Pancreas (tissue), 10 donors: Measurements from ENCODE around the gene CACNA1F. TPM values are rescaled to one million over a fixed set of nuclear protein-coding genes. Genes with fewer than 3 reads are reported as not detected.

Experiments used
- ATAC-seq, 4 donors: fragments of 200-7000 bp; cut with Tn5 transposase; one replicate each; pipeline versions ENCODE4 v1.8.0 to v1.9.1; 2020; ENCODE audit warnings: mild to moderate bottlenecking in 4 of 4, moderate library complexity in 4 of 4
- DNase-seq, 6 donors: peaks; one replicate each; pipeline ENCODE4 v3.0.0-alpha.2; 2020
- FAIRE-seq: peaks from 2 replicates; lab custom pipeline; 2012; peaks lifted over from hg19 to GRCh38; lab: Jason Lieb, UNC
- H3K27ac ChIP-seq, 4 donors: fragments of 200-600 bp; sonication (generic); 1 replicate in 3 of 4; 2 replicates in 1 of 4; pipeline versions ENCODE4 v1.5.0 to v1.8.0; 2020
- H3K27me3 ChIP-seq, 4 donors: fragments of 200-600 bp; one replicate each; pipeline ENCODE4 v1.8.0; 2021
- H3K36me3 ChIP-seq, 3 donors: fragments of 200-600 bp; sonication (generic) in 1 of 3; one replicate each; pipeline versions ENCODE4 v1.5.0 to v1.8.0; 2020 to 2021
- H3K4me1 ChIP-seq, 3 donors: fragments of 200-600 bp; one replicate each; pipeline ENCODE4 v1.8.0; 2021
- H3K4me3 ChIP-seq, 4 donors: fragments of 200-600 bp; sonication (generic) in 2 of 4; one replicate each; pipeline versions ENCODE4 v1.5.0 to v1.8.0; 2020 to 2021
- H3K9me3 ChIP-seq, 4 donors: fragments of 200-600 bp; one replicate each; pipeline ENCODE4 v1.8.0; 2021
- WGBS, 2 donors: extraction: QIAGEN DNeasy Blood & Tissue Kit; methylation state at CpG; one replicate each; pipeline ENCODE4 v1.1.7; 2013; 5-methylcytosine and 5-hydroxymethylcytosine counted together
- intact Hi-C, 3 donors: fragments of 100-400 bp; cut with DNase I; formaldehyde crosslinking; loops; one replicate each; pipeline versions ENCODE4 v1.11.1 to v1.14.2; 2022
- polyA plus RNA-seq, 2 donors: library from polyadenylated mRNA; stranded (reverse); fragments of 200-250 nt; gene quantifications; one replicate each; pipeline ENCODE4 v1.2.3, GENCODE V29; 2013
- total RNA-seq, 6 donors: library from RNA; stranded (reverse); fragmentation: NEBNext Ultra II Directional in 4 of 6; extraction: Animal tissue kit (Norgen Biotek cat#: 25700) in 4 of 6; gene quantifications; one replicate each; pipeline versions ENCODE4 v1.2.1 to v1.2.4, GENCODE V29; 2021 to 2023
- TF ChIP-seq, protein P1 (sequence below), 4 donors: fragments of 200-600 bp; sonication (generic) in 3 of 4; IDR thresholded peaks; one replicate each; pipeline versions ENCODE4 v1.5.0 to v1.8.0; 2021; ENCODE audit warnings: antibody characterized with exemption in 4 of 4
- donor health status: healthy with polysubstance abuse.
- donor health status: DM: no; HTN: no; CAD: no; lungs with moderate emphysema.
- donor health status: DM: no; HTN: no; CAD: no.
- donor health status: control.
- donor health status: control.
- donor health status: Bipolar disorder and iron deficiency.
- donor health status: DM: yes; HTN: yes; CAD: no.
- donor health status: DM: no; HTN: no; CAD: no.
- donor health status: DM: no; HTN: no; CAD: no.
- donor health status: DM: yes; HTN: yes; CAD: no.

CACNA1F gene
- total and polyA plus RNA-seq, 8 donors: 0.03 to 0.87 (median 0.19) TPM

DNA sequence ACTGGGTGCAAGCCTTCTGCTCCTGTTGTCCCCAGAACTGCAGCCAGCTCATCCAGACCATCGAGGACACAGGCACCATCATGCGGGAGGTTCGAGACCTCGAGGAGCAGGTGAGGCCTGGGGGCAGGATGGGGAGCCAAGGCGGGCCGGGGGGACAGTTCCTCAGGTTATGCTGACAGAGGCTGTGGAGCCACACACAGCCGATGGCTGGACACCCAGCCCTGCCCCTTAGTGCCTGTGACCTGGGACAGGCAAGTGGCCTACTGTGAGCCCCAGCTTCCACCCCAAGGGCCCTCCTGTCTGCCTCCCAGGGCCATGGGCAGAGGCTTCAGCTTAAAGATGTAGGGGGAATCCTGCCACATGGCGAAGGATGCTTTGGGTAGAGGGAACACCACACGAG is 16.5 kb upstream of the CACNA1F start:
- intact Hi-C loops: no loop called here
- Histone ChIP-seq H3K4me3 (no peak overlapping the region), H3K4me1 (no peaks in the 10 kb centered on the region), H3K36me3 (no peaks in the 10 kb centered on the region), H3K27ac (no peak overlapping the region), H3K27me3 (no peaks in the 10 kb centered on the region), H3K9me3 (no peaks in the 10 kb centered on the region)
- no peak for ATAC-seq
- TF ChIP-seq, protein P1, sequence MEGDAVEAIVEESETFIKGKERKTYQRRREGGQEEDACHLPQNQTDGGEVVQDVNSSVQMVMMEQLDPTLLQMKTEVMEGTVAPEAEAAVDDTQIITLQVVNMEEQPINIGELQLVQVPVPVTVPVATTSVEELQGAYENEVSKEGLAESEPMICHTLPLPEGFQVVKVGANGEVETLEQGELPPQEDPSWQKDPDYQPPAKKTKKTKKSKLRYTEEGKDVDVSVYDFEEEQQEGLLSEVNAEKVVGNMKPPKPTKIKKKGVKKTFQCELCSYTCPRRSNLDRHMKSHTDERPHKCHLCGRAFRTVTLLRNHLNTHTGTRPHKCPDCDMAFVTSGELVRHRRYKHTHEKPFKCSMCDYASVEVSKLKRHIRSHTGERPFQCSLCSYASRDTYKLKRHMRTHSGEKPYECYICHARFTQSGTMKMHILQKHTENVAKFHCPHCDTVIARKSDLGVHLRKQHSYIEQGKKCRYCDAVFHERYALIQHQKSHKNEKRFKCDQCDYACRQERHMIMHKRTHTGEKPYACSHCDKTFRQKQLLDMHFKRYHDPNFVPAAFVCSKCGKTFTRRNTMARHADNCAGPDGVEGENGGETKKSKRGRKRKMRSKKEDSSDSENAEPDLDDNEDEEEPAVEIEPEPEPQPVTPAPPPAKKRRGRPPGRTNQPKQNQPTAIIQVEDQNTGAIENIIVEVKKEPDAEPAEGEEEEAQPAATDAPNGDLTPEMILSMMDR (IDR thresholded peaks at IDR 0.05): no peak
- DNase-seq: peak in 1 of 6 donors; percentile 64
- WGBS, 2 donors: 77 to 90% methylated on average over 9 of the region's 9 CpGs
- FAIRE-seq: no peak

DNA sequence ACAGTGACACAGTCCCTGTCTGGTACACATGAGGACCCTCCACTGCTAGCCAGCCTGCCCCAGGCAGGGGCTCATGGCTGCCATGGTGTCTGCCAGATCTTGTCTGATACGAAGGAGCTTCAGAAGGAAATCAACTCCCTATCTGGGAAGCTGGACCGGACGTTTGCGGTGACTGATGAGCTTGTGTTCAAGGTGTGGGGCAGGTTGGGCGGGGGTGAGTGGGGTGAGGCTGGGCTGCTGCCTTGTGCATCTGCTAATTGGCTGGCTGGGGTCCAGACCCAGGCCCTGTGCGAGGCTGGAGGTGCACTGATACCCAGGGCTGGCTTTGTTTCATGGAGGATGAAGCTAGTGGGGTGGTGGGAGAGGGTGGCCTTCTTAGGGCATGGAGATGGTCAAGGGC is 15.9 kb upstream of the CACNA1F start:
- H3K4me1 ChIP-seq: no peaks in the 10 kb centered on the region
- H3K4me3 ChIP-seq: no peak overlapping the region
- no peaks in the 10 kb centered on the region for H3K9me3 ChIP-seq
- no peak for FAIRE-seq
- intact Hi-C loops: no loop called here
- no peak overlapping the region for H3K27ac ChIP-seq
- TF ChIP-seq, protein P1 (IDR thresholded peaks at IDR 0.05): no peak
- H3K27me3 ChIP-seq: no peaks in the 10 kb centered on the region
- DNase-seq: peak in 1 of 6 donors; percentile 76
- H3K36me3 ChIP-seq: no peaks in the 10 kb centered on the region
- ATAC-seq: no peak
- WGBS, 2 donors: 86 to 90% methylated on average over 6 of the region's 6 CpGs

DNA sequence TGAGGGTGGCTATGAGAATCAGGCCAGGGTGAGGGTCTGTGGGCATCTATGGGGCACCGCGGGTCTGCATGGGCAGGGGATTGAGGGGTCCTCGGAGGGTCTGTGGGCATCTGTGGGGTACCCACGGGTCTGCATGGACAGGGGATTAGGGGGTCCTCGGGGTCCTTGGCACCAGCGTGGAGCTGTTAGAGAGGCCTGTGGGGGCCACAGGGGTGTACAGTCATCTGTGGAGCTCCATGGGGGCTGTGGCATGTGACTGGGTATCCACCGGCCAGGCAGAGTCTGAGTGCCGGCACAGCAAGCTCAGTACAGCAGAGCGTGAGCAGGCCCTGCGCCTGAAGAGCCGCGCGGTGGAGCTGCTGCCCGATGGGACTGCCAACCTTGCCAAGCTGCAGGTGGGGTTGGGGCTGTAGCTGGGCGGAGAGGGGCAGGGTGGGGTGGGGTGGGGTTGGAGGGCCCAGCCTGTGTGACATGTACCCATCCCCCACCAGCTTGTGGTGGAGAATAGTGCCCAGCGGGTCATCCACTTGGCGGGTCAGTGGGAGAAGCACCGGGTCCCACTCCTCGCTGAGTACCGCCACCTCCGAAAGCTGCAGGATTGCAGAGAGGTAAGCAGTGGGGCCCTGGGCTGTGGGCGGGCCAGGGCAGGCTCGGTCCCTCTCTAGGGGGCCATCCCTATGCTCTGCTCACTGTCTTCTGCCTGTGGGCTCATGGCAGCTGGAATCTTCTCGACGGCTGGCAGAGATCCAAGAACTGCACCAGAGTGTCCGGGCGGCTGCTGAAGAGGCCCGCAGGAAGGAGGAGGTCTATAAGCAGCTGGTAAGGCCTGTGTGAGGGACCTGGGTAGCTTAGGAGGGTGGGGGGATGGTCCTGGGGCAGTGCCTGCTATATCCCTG is 15.0 kb upstream of the CACNA1F start:
- no peaks in the 10 kb centered on the region for H3K36me3 ChIP-seq
- no peaks in the 10 kb centered on the region for H3K27me3 ChIP-seq
- 85 to 87% methylated on average over 27 to 28 of the region's 28 CpGs for WGBS, 2 donors
- no peak overlapping the region for H3K27ac ChIP-seq
- intact Hi-C loops: no loop called here
- DNase-seq: peak in 1 of 6 donors; percentile 69
- TF ChIP-seq, protein P1 (IDR thresholded peaks at IDR 0.05): no peak
- FAIRE-seq: no peak
- H3K9me3 ChIP-seq: no peaks in the 10 kb centered on the region
- H3K4me3 ChIP-seq: no peak overlapping the region
- H3K4me1 ChIP-seq: no peaks in the 10 kb centered on the region
- no peak for ATAC-seq

DNA sequence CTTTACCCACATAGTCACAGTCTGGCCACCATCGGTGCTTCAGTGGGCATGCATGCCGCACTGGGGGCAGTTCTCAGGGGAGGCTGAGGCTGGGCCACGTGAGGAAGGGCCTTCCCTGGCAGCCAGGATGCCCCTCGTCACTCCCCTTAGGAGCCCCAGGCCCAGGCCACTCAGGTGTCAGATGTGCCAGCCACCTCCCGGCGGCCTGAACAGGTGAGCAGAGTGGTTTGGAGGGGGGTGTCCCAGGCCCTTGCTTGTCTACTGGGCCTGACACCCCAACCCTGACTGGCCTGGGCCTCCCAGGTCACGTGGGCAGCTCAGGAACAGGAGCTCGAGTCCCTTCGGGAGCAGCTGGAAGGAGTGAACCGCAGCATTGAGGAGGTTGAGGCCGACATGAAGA is 14.2 kb upstream of the CACNA1F start:
- Histone ChIP-seq H3K9me3 (no peaks in the 10 kb centered on the region), H3K4me1 (no peaks in the 10 kb centered on the region), H3K4me3 (no peak overlapping the region), H3K27me3 (no peaks in the 10 kb centered on the region), H3K36me3 (no peaks in the 10 kb centered on the region), H3K27ac (no peak overlapping the region)
- intact Hi-C loops: no loop called here
- DNase-seq (peak in 1 of 6 donors; percentile 62), FAIRE-seq (no peak), ATAC-seq (no peak)
- 85 to 92% methylated on average over 10 to 11 of the region's 11 CpGs for WGBS, 2 donors
- TF ChIP-seq, protein P1 (IDR thresholded peaks at IDR 0.05): no peak

DNA sequence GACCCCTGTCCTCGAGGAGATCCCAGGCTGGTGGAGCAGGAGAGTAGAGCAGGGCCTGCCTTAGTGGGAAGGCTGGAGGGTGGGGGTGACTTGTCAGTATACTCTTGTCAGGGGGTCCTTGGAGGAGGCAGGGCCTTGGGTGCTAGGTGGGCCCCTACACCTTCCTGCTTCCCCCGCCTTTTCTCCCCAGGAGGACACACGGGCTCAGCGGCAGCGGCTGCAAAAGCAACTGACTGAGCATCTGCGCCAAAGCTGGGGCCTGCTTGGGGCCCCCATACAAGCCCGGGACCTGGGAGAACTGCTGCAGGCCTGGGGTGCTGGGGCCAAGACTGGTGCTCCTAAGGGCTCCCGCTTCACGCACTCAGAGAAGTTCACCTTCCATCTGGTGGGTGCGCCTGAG is 13.4 kb upstream of the CACNA1F start:
- Histone ChIP-seq H3K9me3 (no peaks in the 10 kb centered on the region), H3K27ac (no peak overlapping the region), H3K27me3 (no peaks in the 10 kb centered on the region), H3K4me1 (no peaks in the 10 kb centered on the region), H3K36me3 (no peaks in the 10 kb centered on the region), H3K4me3 (no peak overlapping the region)
- 94% methylated on average over 7 to 10 of the region's 10 CpGs for WGBS, 2 donors
- peak in 1 of 6 donors; percentile 45 for DNase-seq
- no peak for ATAC-seq
- FAIRE-seq: no peak
- TF ChIP-seq, protein P1 (IDR thresholded peaks at IDR 0.05): no peak
- intact Hi-C loops: no loop called here
